Measurements from ENCODE around the gene TMEM266.

TMEM266 gene

DNA sequence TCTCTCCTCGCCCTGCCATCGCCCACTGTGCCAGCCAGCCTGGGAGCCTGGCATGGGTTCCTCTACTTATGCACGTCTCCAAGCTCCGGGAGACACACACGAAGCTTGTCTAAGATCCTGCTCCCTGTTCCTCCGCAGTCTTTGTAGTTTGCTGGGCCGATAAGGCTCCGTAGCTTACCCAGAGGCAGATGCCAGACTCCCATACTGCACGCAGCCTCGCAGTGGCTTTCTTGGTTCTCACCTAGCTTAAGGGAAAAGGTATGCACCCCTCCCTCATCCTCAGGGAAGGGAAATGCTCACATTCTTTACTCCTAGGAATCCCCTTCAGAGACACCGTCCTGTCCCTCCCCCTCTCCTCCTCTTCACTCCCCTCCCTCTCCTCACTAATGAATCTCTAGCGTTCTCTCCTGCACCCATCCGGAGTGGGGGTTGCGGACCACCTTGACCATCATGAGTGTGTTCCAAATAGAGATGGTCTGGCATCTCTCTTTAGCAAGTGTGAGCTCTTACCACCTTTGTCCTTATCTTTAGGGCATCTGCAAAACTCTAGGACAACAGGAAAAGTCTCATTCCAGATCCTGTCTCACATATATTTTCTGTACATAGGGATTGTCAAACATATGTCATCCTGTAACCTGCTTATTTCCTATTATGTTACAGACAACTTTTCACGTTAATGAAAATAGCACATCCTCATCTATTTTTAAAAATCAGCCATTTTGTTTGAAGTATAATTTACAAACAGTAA, 56.5 kb downstream of the TMEM266 start:
- TF ChIP-seq, protein P1, sequence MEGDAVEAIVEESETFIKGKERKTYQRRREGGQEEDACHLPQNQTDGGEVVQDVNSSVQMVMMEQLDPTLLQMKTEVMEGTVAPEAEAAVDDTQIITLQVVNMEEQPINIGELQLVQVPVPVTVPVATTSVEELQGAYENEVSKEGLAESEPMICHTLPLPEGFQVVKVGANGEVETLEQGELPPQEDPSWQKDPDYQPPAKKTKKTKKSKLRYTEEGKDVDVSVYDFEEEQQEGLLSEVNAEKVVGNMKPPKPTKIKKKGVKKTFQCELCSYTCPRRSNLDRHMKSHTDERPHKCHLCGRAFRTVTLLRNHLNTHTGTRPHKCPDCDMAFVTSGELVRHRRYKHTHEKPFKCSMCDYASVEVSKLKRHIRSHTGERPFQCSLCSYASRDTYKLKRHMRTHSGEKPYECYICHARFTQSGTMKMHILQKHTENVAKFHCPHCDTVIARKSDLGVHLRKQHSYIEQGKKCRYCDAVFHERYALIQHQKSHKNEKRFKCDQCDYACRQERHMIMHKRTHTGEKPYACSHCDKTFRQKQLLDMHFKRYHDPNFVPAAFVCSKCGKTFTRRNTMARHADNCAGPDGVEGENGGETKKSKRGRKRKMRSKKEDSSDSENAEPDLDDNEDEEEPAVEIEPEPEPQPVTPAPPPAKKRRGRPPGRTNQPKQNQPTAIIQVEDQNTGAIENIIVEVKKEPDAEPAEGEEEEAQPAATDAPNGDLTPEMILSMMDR (IDR thresholded peaks at IDR 0.05; ENCODE audit: insufficient read depth, low read length, poor library complexity, severe bottlenecking) = no peak
- no peaks in the 10 kb centered on the region for H3K27me3 ChIP-seq (replicated peaks; ENCODE audit: control insufficient read depth, insufficient read depth, low read length)
- no peak for DNase-seq (ENCODE audit: extremely low read depth, insufficient read length)

DNA sequence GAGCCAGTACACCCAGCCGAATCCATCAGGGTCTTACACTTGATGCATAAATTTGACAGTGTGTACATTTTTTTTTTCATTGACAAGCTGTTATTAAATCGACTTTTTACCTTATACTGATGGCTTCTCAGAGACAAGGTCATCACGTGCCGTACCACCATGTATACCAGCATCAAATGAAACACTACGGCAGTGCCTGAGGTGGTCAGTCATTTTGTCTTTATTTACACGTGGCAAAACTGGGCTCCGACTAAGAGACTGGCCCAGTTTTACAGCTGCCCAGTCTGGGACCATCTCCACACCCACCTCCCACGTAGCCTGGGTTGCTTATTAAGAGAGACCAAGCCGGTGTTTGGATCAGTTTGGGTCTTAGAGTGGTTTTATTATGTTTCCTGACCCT, 57.4 kb downstream of the TMEM266 start:
- H3K36me3 ChIP-seq (ENCODE audit: control insufficient read depth, insufficient read depth, low read length) = no peaks in the 10 kb centered on the region
- TF ChIP-seq, protein P1 (IDR thresholded peaks at IDR 0.05; ENCODE audit: insufficient read depth, low read length, poor library complexity, severe bottlenecking) = no peak
- DNase-seq (ENCODE audit: extremely low read depth, insufficient read length) = no peak
- H3K4me3 ChIP-seq (replicated peaks; ENCODE audit: low read depth, low read length) = no peak overlapping the region
- no peaks in the 10 kb centered on the region for H3K27me3 ChIP-seq (replicated peaks; ENCODE audit: control insufficient read depth, insufficient read depth, low read length)

More for the DNA sequence above, 56.5 kb downstream of the TMEM266 start:
- Histone ChIP-seq H3K4me3 (replicated peaks; ENCODE audit: low read depth, low read length) (no peak overlapping the region), H3K36me3 (ENCODE audit: control insufficient read depth, insufficient read depth, low read length) (no peaks in the 10 kb centered on the region)

DNA sequence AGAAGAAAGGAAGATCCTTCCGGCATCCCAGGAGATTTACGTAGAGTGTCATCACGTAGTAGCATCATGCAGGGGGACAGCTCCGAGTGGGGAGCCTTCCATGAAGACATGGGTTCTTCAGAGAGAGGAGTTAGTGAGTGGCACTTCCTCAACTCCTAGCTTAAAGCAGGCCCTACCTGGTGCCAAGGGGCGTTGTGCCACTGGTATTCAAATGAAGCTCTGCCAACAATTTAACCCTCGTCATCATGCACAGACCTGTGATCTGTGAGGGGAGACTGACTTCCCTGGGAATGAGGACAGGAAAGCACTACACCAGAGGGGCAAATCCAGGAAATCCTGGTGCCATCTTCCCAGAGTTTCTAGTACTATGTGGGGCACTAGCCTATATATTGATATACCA, 59.0 kb downstream of the TMEM266 start:
- TF ChIP-seq, protein P1 (IDR thresholded peaks at IDR 0.05; ENCODE audit: insufficient read depth, low read length, poor library complexity, severe bottlenecking) = no peak
- DNase-seq (ENCODE audit: extremely low read depth, insufficient read length) = no peak
- no peaks in the 10 kb centered on the region for H3K27me3 ChIP-seq (replicated peaks; ENCODE audit: control insufficient read depth, insufficient read depth, low read length)
- H3K36me3 ChIP-seq (ENCODE audit: control insufficient read depth, insufficient read depth, low read length) = no peaks in the 10 kb centered on the region
- no peak overlapping the region for H3K4me3 ChIP-seq (replicated peaks; ENCODE audit: low read depth, low read length)

DNA sequence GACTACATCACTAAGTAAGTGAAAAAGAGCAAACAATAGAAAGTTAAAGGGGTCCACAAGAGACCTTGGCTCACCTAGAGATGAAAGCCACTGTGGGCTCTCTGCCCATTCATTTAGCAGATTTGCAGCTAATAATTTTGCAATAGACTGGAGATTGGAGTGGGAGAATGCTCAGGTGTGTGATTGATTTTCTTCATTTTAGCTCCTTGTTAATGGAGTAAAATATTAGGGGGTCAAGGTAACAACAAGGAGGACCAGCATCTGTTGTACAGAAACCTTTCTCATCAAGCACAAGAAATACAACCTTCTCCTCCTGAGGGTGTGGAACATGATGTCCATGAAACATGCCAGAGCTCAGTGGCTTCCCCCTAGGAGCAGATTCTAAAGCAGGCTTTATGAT, 63.2 kb downstream of the TMEM266 start:
- no peak for DNase-seq (ENCODE audit: extremely low read depth, insufficient read length)
- Histone ChIP-seq H3K36me3 (ENCODE audit: control insufficient read depth, insufficient read depth, low read length) (no peaks in the 10 kb centered on the region), H3K27me3 (replicated peaks; ENCODE audit: control insufficient read depth, insufficient read depth, low read length) (no peaks in the 10 kb centered on the region), H3K4me3 (replicated peaks; ENCODE audit: low read depth, low read length) (no peak overlapping the region)
- TF ChIP-seq, protein P1 (IDR thresholded peaks at IDR 0.05; ENCODE audit: insufficient read depth, low read length, poor library complexity, severe bottlenecking) = no peak

DNA sequence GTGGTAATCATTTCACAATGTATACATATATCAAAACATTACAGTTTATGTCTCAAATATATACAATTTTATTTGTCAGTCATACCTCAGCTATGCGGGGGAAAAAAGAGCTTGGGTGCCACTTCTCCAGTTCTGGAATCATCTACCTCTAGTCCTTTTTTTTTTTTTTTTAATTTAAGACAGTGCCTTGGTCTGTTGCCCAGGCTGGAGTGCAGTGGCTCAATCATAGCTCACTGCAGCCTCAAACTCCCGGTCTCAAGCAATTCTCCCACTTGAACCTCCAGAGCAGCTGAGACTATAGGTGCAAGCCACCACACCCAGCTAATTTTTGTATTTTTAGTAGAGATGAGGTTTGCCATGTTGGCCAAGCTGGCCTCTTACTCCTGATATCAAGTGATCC, 67.4 kb downstream of the TMEM266 start:
- H3K4me3 ChIP-seq (replicated peaks; ENCODE audit: low read depth, low read length) = no peak overlapping the region
- no peaks in the 10 kb centered on the region for H3K27me3 ChIP-seq (replicated peaks; ENCODE audit: control insufficient read depth, insufficient read depth, low read length)
- DNase-seq (ENCODE audit: extremely low read depth, insufficient read length) = no peak
- TF ChIP-seq, protein P1 (IDR thresholded peaks at IDR 0.05; ENCODE audit: insufficient read depth, low read length, poor library complexity, severe bottlenecking) = no peak
- no peaks in the 10 kb centered on the region for H3K36me3 ChIP-seq (ENCODE audit: control insufficient read depth, insufficient read depth, low read length)
